OCI-LY7 (cell line): Measurements from ENCODE around the gene SMTNL2. TPM values are rescaled to one million over a fixed set of nuclear protein-coding genes. Genes with fewer than 3 reads are reported as not detected.
"Not testable (repeated sequence)": the region's sequence is repeated elsewhere in the genome, so short reads cannot be mapped to it uniquely, and the experiment has no call there.

Source experiments
- BruUV-seq: library from RNA; stranded (reverse); fragments of 400-500 nt; replicated peaks from 2 replicates; lab custom pipeline; 2021; lab: Mats Ljungman, UMichigan
- CTCF ChIA-PET: fragments of 300-600 bp; sonication (Branson Sonifier 250); formaldehyde crosslinking; loops from one replicate; lab custom pipeline; 2022; ENCODE audit warnings: antibody characterized with exemption; ENCODE audit not compliant: unreplicated experiment; lab: Charles Lee
- POLR2A ChIA-PET: fragments of 300-600 bp; sonication (Branson Sonifier 250); formaldehyde crosslinking; loops from one replicate; lab custom pipeline; 2022; ENCODE audit warnings: antibody characterized with exemption; lab: Charles Lee
- DNase-seq: peaks from one replicate; pipeline ENCODE4 v3.0.0-alpha.2; 2015; ENCODE audit warnings: low spot score
- H2AFZ ChIP-seq: fragments of 200-600 bp; sonication (generic), shearing (Covaris generic); 2 replicates; pipeline ENCODE4 v1.6.1; 2014; ENCODE audit warnings: mild to moderate bottlenecking, antibody characterized with exemption, low read length, moderate library complexity
- H3K27ac ChIP-seq: fragments of 200-600 bp; sonication (generic); 2 replicates; pipeline ENCODE4 v1.5.1; 2014; ENCODE audit warnings: mixed run types, low read depth, mild to moderate bottlenecking, moderate library complexity, low read length, inconsistent platforms; ENCODE audit not compliant: poor library complexity, severe bottlenecking
- H3K36me3 ChIP-seq: fragments of 200-600 bp; sonication (generic); 2 replicates; pipeline ENCODE4 v1.6.1; 2014; ENCODE audit warnings: mild to moderate bottlenecking, antibody characterized with exemption, low read length, moderate library complexity, mixed read lengths; ENCODE audit not compliant: insufficient read depth
- H3K4me1 ChIP-seq: fragments of 200-600 bp; sonication (generic); 2 replicates; pipeline ENCODE4 v1.5.1; 2014; ENCODE audit warnings: mild to moderate bottlenecking, low read length; ENCODE audit not compliant: insufficient read depth, poor library complexity, severe bottlenecking
- H3K4me2 ChIP-seq: fragments of 200-600 bp; sonication (generic); 2 replicates; pipeline ENCODE4 v1.6.1; 2014; ENCODE audit warnings: mild to moderate bottlenecking, low read length
- H3K4me3 ChIP-seq: fragments of 200-600 bp; sonication (generic); 2 replicates; pipeline ENCODE4 v1.5.1; 2014; ENCODE audit warnings: mild to moderate bottlenecking, low read depth, low read length; ENCODE audit not compliant: poor library complexity, severe bottlenecking
- H3K79me2 ChIP-seq: fragments of 200-600 bp; sonication (generic); 2 replicates; pipeline ENCODE4 v1.6.1; 2016; ENCODE audit warnings: low read depth, mild to moderate bottlenecking, low read length, moderate library complexity, mixed read lengths; ENCODE audit not compliant: insufficient read depth
- H3K9me2 ChIP-seq: fragments of 200-600 bp; sonication (generic); 2 replicates; pipeline ENCODE4 v1.6.1; 2016; ENCODE audit warnings: mild to moderate bottlenecking, low read length, mixed read lengths; ENCODE audit not compliant: insufficient read depth
- H3K9me3 ChIP-seq: fragments of 200-600 bp; sonication (generic); 2 replicates; pipeline ENCODE4 v1.6.1; 2014; ENCODE audit warnings: mild to moderate bottlenecking, mixed run types, low read length, mixed read lengths
- H4K20me1 ChIP-seq: fragments of 200-600 bp; sonication (generic); 2 replicates; pipeline ENCODE4 v1.6.1; 2014; ENCODE audit warnings: mild to moderate bottlenecking, antibody characterized with exemption, low read length, moderate library complexity, mixed read lengths; ENCODE audit not compliant: insufficient read depth
- CTCF ChIP-seq: fragments of 200-600 bp; sonication (generic); conservative IDR thresholded peaks from 2 replicates; pipeline ENCODE4 v1.5.1; 2014; ENCODE audit warnings: mild to moderate bottlenecking, antibody characterized with exemption, low read length, moderate library complexity, mixed read lengths
- EZH2phosphoT487 ChIP-seq: fragments of 200-600 bp; sonication (generic); IDR thresholded peaks from 2 replicates; pipeline ENCODE4 v1.6.1; 2018; ENCODE audit warnings: low read depth, borderline replicate concordance, mild to moderate bottlenecking, mixed run types, antibody characterized with exemption, low read length, moderate library complexity, mixed read lengths
- intact Hi-C: fragments of 100-400 bp; cut with micrococcal nuclease; formaldehyde crosslinking; loops from one replicate; pipeline ENCODE4 v1.10.0; 2022; ENCODE audit not compliant: unreplicated experiment
- total RNA-seq, 2 experiments: library from RNA; depleted of rRNA in 1 of 2; stranded (reverse); fragments of >200 nt in 1 of 2; shearing (Covaris generic) in 1 of 2; gene quantifications; 2 replicates each; pipeline ENCODE4 v1.2.3, GENCODE V29; 2014 to 2022

Gene SMTNL2
- total RNA-seq, 2 experiments from 2014 or later, result not detected

- no peak overlapping the region for H3K4me3 ChIP-seq
- no peaks in the 10 kb centered on the region for H3K9me3 ChIP-seq
- no peaks in the 10 kb centered on the region for H3K36me3 ChIP-seq
- no peak overlapping the region for H3K27ac ChIP-seq
- no peaks in the 10 kb centered on the region for H3K9me2 ChIP-seq
- DNase-seq, result no peak
- H3K4me2 ChIP-seq, result no peak overlapping the region
- POLR2A ChIA-PET, result no interaction called here
- intact Hi-C loops, result no loop called here
- no peak overlapping the region for H2AFZ ChIP-seq
- no peaks in the 10 kb centered on the region for H3K79me2 ChIP-seq
- H3K4me1 ChIP-seq, result no peaks in the 10 kb centered on the region
- no peak for TF ChIP-seq EZH2phosphoT487
- no peak for TF ChIP-seq CTCF
- CTCF ChIA-PET, result no interaction called here
- no peaks in the 10 kb centered on the region for H4K20me1 ChIP-seq
- no TSS peak for BruUV-seq
Observed at GRCh38 chr17:4594406-4594805, 10.1 kb downstream of the SMTNL2 start.

- Histone ChIP-seq H4K20me1 (no peaks in the 10 kb centered on the region), H3K36me3 (no peaks in the 10 kb centered on the region), H3K4me3 (no peak overlapping the region), H3K9me2 (no peaks in the 10 kb centered on the region), H2AFZ (no peak overlapping the region), H3K4me1 (no peaks in the 10 kb centered on the region), H3K27ac (no peak overlapping the region), H3K79me2 (no peaks in the 10 kb centered on the region), H3K4me2 (no peak overlapping the region), H3K9me3 (no peaks in the 10 kb centered on the region)
- ChIA-PET POLR2A (no interaction called here), CTCF (no interaction called here)
- intact Hi-C loops, result no loop called here
- BruUV-seq, result no TSS peak
- DNase-seq, result peak; percentile 41
- TF ChIP-seq CTCF, result peak; percentile 56
- TF ChIP-seq EZH2phosphoT487, result no peak
Observed at GRCh38 chr17:4594931-4595684, 10.8 kb downstream of the SMTNL2 start.

- CTCF ChIA-PET, H3K27ac ChIP-seq, H3K4me2 ChIP-seq, H3K4me3 ChIP-seq, H3K36me3 ChIP-seq, H3K9me3 ChIP-seq, POLR2A ChIA-PET, H3K9me2 ChIP-seq, DNase-seq, H3K4me1 ChIP-seq, BruUV-seq, H4K20me1 ChIP-seq, H2AFZ ChIP-seq, H3K79me2 ChIP-seq, intact Hi-C loops: not testable (repeated sequence)
Observed at GRCh38 chr17:4595685-4596342, 11.5 kb downstream of the SMTNL2 start.
